HuH-7.5 (cell line): ENCODE results near the gene TOR1AIP1.
A peak's percentile ranks its signal among the peaks of the same experiment; 100 is the strongest.

Experiments used
- DNase-seq: peaks from one replicate; pipeline ENCODE4 v3.0.0; 2011; ENCODE audit warnings: low spot score

The TOR1AIP1 gene

GRCh38 chr1:179881642-179882252, 338 bp upstream of the TOR1AIP1 start:
- DNase-seq, result peak; percentile 29

GRCh38 chr1:179883040-179883744, 1.1 kb downstream of the TOR1AIP1 start:
- no peak for DNase-seq

- no peak for DNase-seq
These were observed 1.7 kb downstream of the TOR1AIP1 start for GRCh38 chr1:179883745-179884138.

GRCh38 chr1:179888071-179888470, 6.0 kb downstream of the TOR1AIP1 start:
- DNase-seq, result no peak

- no peak for DNase-seq
These were observed 7.5 kb downstream of the TOR1AIP1 start for GRCh38 chr1:179889589-179889988.

GRCh38 chr1:179910934-179911333, 28.8 kb downstream of the TOR1AIP1 start:
- no peak for DNase-seq

GRCh38 chr1:179911812-179912211, 29.7 kb downstream of the TOR1AIP1 start:
- DNase-seq, result no peak

GRCh38 chr1:179917601-179918429, 35.7 kb downstream of the TOR1AIP1 start:
- DNase-seq, result no peak

GRCh38 chr1:179921472-179921871, 39.4 kb downstream of the TOR1AIP1 start:
- no peak for DNase-seq

- DNase-seq, result no peak
These were observed 40.1 kb downstream of the TOR1AIP1 start for GRCh38 chr1:179921981-179922872.

GRCh38 chr1:179923029-179923428, 40.9 kb downstream of the TOR1AIP1 start:
- DNase-seq, result no peak

GRCh38 chr1:179924268-179924667, 42.2 kb downstream of the TOR1AIP1 start:
- no peak for DNase-seq

- DNase-seq, result no peak
These were observed 43.2 kb downstream of the TOR1AIP1 start for GRCh38 chr1:179925302-179925701.

- no peak for DNase-seq
These were observed 44.1 kb downstream of the TOR1AIP1 start for GRCh38 chr1:179925922-179926849.

- no peak for DNase-seq
These were observed 44.7 kb downstream of the TOR1AIP1 start for GRCh38 chr1:179926850-179927205.

- DNase-seq, result peak; percentile 7
These were observed 48.1 kb downstream of the TOR1AIP1 start for GRCh38 chr1:179929955-179930798.

- no peak for DNase-seq
These were observed 48.8 kb downstream of the TOR1AIP1 start for GRCh38 chr1:179930867-179931266.

GRCh38 chr1:179933219-179933618, 51.1 kb downstream of the TOR1AIP1 start:
- DNase-seq, result no peak

GRCh38 chr1:179935909-179936496, 53.9 kb downstream of the TOR1AIP1 start:
- no peak for DNase-seq
